HCT116 (cell line): ENCODE data around the gene MICALL2.

Experiments used
- POLR2A ChIP-seq: IDR thresholded peaks from 2 replicates; pipeline ENCODE4 v1.7.0; 2011; ENCODE audit warnings: borderline replicate concordance; ENCODE audit not compliant: insufficient read depth, insufficient read length; ENCODE audit errors: extremely low read depth
- POLR2AphosphoS5 ChIP-seq: IDR thresholded peaks from 2 replicates; pipeline ENCODE4 v1.6.1; 2011; ENCODE audit warnings: mild to moderate bottlenecking, low read depth, low read length, moderate library complexity
- RAD21 ChIP-seq: IDR thresholded peaks from 2 replicates; pipeline ENCODE4 v1.6.1; 2012; ENCODE audit warnings: low read depth, mild to moderate bottlenecking
- TCF7L2 ChIP-seq: IDR thresholded peaks from 2 replicates; pipeline ENCODE4 v1.7.0; 2011; ENCODE audit warnings: borderline replicate concordance, inconsistent platforms; ENCODE audit not compliant: insufficient read depth, insufficient read length; ENCODE audit errors: extremely low read depth
- ZNF274 ChIP-seq: fragments of 200-500 bp; sonication (Bioruptor generic); IDR thresholded peaks from 2 replicates; pipeline ENCODE4 v1.6.1; 2014; ENCODE audit warnings: mild to moderate bottlenecking, low read depth, low read length, inconsistent platforms
- TF ChIP-seq, protein P1 (sequence below), 3 experiments: fragments of 200-600 bp in 1 of 3; sonication (generic) in 1 of 3; IDR thresholded peaks in 2 of 3; conservative IDR thresholded peaks in 1 of 3; 2 replicates each; pipeline ENCODE4 v1.5.1; 2012 to 2017; ENCODE audit warnings: low read depth in 2 of 3, low read length in 2 of 3, antibody characterized with exemption in 1 of 3, borderline replicate concordance in 1 of 3, control low read depth in 1 of 3, mild to moderate bottlenecking in 1 of 3, mixed read lengths in 1 of 3, mixed run types in 1 of 3, moderate library complexity in 1 of 3; ENCODE audit not compliant: insufficient read depth in 1 of 3
- TF ChIP-seq, protein P2 (sequence below): IDR thresholded peaks from 2 replicates; pipeline ENCODE4 v1.6.1; 2012; ENCODE audit warnings: low read depth
- TF ChIP-seq, protein P3 (sequence below): IDR thresholded peaks from 2 replicates; pipeline ENCODE4 v1.6.1; 2012

- TF ChIP-seq TCF7L2 (no peak), RAD21 (no peak), POLR2AphosphoS5 (no peak), POLR2A (no peak), ZNF274 (no peak)
- TF ChIP-seq, protein P1, sequence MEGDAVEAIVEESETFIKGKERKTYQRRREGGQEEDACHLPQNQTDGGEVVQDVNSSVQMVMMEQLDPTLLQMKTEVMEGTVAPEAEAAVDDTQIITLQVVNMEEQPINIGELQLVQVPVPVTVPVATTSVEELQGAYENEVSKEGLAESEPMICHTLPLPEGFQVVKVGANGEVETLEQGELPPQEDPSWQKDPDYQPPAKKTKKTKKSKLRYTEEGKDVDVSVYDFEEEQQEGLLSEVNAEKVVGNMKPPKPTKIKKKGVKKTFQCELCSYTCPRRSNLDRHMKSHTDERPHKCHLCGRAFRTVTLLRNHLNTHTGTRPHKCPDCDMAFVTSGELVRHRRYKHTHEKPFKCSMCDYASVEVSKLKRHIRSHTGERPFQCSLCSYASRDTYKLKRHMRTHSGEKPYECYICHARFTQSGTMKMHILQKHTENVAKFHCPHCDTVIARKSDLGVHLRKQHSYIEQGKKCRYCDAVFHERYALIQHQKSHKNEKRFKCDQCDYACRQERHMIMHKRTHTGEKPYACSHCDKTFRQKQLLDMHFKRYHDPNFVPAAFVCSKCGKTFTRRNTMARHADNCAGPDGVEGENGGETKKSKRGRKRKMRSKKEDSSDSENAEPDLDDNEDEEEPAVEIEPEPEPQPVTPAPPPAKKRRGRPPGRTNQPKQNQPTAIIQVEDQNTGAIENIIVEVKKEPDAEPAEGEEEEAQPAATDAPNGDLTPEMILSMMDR (IDR thresholded peaks at IDR 0.05 in 2 of 3, conservative IDR thresholded peaks at IDR 0.05 in 1 of 3; ENCODE audit: borderline replicate concordance in 1 of 3, insufficient read depth in 1 of 3, low read depth in 2 of 3, low read length in 2 of 3), result no peak
- TF ChIP-seq, protein P2, sequence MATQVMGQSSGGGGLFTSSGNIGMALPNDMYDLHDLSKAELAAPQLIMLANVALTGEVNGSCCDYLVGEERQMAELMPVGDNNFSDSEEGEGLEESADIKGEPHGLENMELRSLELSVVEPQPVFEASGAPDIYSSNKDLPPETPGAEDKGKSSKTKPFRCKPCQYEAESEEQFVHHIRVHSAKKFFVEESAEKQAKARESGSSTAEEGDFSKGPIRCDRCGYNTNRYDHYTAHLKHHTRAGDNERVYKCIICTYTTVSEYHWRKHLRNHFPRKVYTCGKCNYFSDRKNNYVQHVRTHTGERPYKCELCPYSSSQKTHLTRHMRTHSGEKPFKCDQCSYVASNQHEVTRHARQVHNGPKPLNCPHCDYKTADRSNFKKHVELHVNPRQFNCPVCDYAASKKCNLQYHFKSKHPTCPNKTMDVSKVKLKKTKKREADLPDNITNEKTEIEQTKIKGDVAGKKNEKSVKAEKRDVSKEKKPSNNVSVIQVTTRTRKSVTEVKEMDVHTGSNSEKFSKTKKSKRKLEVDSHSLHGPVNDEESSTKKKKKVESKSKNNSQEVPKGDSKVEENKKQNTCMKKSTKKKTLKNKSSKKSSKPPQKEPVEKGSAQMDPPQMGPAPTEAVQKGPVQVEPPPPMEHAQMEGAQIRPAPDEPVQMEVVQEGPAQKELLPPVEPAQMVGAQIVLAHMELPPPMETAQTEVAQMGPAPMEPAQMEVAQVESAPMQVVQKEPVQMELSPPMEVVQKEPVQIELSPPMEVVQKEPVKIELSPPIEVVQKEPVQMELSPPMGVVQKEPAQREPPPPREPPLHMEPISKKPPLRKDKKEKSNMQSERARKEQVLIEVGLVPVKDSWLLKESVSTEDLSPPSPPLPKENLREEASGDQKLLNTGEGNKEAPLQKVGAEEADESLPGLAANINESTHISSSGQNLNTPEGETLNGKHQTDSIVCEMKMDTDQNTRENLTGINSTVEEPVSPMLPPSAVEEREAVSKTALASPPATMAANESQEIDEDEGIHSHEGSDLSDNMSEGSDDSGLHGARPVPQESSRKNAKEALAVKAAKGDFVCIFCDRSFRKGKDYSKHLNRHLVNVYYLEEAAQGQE, result no peak
- TF ChIP-seq, protein P3, sequence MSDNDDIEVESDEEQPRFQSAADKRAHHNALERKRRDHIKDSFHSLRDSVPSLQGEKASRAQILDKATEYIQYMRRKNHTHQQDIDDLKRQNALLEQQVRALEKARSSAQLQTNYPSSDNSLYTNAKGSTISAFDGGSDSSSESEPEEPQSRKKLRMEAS, result no peak
Observed at GRCh38 chr7:1459920-1460820, 900 bp upstream of the MICALL2 start.
